Stimulated activated CD8-positive, alpha-beta memory T cell treated with anti-CD3 and anti-CD28 coated beads, Interleukin-4, amount 100 ng/mL, for 4 hours (primary cell): ENCODE data around the gene IQCN.

Source experiments
- DNase-seq, 2 donors: peaks; one replicate each; pipeline ENCODE4 v3.0.0-alpha.2; 2020; ENCODE audit warnings: low read depth in 2 of 2, low spot score in 1 of 2

The IQCN gene

GRCh38 chr19:18304458-18305310 lies 30.4 kb upstream of the IQCN start:
- DNase-seq: peak; percentile 71 to 83

- no peak for DNase-seq
Measured at GRCh38 chr19:18304208-18304457, 29.9 kb upstream of the IQCN start.

DNA sequence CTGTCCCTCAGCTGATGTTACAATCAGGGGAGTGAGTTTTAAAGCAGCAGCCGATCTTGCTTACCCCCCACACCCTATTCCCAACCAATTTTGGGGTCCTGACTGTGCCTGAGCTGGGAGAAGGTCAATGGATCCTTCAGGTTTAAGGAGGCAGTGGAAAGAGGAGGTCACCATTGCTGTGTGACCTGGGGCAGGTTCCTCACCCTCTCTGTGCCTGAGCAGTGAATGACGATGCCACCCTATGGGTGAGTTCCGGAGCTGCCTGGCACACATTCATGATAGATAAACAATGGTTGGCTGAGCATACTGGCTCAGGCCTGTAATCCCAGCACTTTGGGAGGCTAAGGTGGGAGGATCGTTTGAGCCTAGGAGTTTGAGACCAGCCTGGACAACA lies 27.5 kb upstream of the IQCN start:
- no peak for DNase-seq

- no peak for DNase-seq
Measured at GRCh38 chr19:18300930-18301717, 26.9 kb upstream of the IQCN start.

GRCh38 chr19:18299654-18300053 lies 25.4 kb upstream of the IQCN start:
- DNase-seq: no peak

GRCh38 chr19:18298601-18299000 lies 24.3 kb upstream of the IQCN start:
- DNase-seq: no peak

DNA sequence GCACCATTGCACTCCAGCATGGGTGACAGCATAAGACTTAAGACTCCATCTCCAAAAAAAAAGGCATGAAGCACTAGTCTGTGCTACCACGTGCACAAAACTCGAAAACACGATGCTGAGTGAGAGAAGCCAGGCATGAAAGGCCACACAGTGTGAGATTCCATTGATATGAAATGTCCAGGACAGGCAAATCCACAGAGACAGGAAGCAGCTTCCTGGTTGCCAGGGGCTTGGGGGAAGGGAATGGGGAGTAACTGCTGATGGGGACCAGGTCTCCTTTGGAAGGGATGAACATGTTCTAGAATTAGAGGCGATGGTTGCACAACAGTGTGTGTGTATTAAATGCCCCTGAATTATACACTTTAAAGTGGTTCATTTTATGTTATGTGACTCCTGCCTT lies 23.1 kb upstream of the IQCN start:
- DNase-seq: no peak

DNA sequence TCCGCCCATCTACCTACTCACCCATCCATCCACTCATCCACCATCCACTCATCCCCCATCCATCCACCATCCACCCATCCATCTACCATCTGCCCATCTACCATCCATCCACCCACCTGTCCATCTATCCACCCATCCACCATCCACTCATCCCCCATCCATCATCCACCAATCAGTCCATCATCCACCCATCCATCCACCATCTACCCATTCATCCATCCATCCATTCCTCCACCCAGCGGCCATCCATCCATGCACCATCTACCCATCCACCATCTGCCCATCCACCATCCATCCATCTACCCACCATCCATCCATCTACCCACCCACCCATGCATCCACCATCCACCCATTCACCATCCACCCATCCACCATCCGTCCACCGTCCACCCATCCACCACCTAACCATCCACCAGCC lies 20.8 kb upstream of the IQCN start:
- no peak for DNase-seq

- peak; percentile 89 to 92 for DNase-seq
Measured at GRCh38 chr19:18294467-18294864, 20.2 kb upstream of the IQCN start.

GRCh38 chr19:18293642-18294466 lies 19.6 kb upstream of the IQCN start:
- no peak for DNase-seq

GRCh38 chr19:18292810-18293641 lies 18.8 kb upstream of the IQCN start:
- DNase-seq: no peak

GRCh38 chr19:18292462-18292809 lies 18.2 kb upstream of the IQCN start:
- no peak for DNase-seq

- peak; percentile 60 to 84 for DNase-seq
Measured at GRCh38 chr19:18291590-18292461, 17.6 kb upstream of the IQCN start.

- DNase-seq: no peak
Measured at GRCh38 chr19:18291019-18291524, 16.8 kb upstream of the IQCN start.

DNA sequence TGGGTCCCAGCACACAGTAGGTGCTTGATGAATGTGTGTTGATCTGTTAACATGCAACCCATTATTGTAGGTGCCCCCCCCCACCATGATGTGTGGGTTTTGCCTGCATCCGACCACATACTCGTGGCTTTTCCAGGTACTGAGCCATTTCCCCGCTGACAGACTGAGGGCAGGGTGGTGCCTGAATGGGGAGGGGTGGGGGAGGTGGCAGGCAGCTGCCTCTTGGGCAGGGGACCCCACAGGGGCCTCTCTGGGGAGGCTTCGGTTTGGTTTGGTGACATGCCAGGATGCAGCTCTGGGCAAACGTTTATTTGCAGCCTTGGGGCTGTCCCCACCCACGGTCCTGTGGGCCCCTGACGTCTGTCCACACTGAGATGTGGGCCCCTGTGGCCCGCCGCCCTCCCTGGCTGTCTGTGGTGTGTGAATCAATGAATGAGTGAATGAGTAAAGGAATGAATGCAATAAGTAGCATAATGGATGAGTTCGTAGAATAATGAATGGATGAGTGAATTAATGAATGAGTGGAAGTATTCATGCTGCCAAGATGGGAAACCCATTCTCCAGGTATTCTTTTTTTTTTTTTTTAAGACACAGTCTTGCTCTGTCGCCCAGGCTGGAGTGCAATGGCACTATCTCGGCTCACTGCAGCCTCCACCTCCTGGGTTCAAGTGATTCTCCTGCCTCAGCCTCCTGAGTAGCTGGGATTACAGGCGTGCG lies 16.2 kb upstream of the IQCN start:
- peak; percentile 59 to 85 for DNase-seq

- DNase-seq: no peak
Measured at GRCh38 chr19:18289471-18290301, 15.4 kb upstream of the IQCN start.

DNA sequence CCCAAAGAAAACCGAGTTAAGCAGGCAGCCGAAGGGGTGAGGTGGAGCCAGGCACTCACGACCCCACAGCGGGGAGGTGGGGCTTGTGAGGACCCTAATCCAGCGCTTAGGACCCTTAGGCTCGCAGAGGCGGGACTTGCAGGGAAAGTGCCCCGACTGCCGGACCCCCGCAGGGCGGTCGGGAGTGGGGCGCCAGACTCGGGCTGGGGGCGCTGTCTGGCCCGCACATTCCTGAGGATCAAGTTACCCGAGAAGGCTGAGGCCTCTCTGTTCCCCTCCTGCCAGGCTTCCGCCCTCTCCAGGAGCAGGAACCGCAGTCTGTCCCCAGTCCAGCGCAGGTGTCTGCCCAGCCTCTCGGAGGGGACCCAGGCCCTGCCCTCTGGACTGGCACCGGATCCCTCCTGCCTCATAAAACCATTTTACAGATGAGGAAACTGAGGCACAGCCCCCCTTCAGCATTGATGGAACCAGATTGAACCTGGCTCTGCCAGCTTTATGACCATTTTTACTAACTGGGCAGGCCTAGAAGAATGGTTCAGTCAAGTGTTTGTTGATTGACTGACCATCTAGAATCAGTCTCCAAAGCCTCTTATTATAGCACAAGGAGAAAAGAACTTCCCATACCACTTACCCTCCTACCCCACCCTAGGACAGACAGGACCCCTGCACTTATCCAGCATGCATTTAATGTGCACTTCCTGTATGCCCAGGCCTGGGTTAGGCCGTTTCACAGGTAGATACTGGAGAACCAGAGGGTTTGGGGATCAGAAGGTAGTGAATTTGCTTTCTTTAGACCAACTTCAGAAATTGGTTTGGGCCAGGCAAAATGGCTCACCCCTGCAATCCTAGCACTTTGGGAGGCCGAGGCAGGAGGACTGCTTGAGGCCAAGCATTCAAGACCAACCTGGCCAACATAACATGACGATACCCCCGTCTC lies 13.9 kb upstream of the IQCN start:
- DNase-seq: no peak
